Amniotic stem cell (primary cell): ENCODE data around the gene DLEU7.

Source experiments
- DNase-seq: peaks from one replicate; lab custom pipeline; 2025; lab: John Stamatoyannopoulos, UW

The DLEU7 gene

GRCh38 chr13:50843257-50844083 is at the start of gene DLEU7:
Gene DLEU7 (minus strand): TSS chr13:50843692. CDS start chr13:50843646, 46 bp downstream.
- no peak for DNase-seq

- no peak for DNase-seq
These were observed 48.9 kb upstream of the DLEU7 start for GRCh38 chr13:50892210-50892944.

DNA sequence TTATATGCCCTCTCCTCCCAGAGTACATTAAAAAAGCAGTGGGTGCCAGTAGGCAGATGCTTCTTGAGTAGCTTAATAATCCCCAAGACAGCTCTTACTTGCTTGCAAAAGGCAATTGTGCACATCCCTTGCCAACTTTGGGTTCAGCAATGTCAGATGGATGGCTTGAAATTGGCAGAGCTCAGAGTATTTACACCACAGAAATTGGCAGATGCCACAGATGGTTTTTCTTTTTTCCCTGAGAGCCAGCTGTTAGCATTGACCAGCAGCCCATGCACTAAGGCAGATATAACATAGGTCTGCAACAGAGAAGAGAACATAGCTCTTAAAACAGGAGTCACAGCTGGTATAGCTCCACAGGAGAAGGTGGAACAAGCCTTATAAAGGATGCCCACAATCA is 47.7 kb upstream of the DLEU7 start:
- no peak for DNase-seq

DNA sequence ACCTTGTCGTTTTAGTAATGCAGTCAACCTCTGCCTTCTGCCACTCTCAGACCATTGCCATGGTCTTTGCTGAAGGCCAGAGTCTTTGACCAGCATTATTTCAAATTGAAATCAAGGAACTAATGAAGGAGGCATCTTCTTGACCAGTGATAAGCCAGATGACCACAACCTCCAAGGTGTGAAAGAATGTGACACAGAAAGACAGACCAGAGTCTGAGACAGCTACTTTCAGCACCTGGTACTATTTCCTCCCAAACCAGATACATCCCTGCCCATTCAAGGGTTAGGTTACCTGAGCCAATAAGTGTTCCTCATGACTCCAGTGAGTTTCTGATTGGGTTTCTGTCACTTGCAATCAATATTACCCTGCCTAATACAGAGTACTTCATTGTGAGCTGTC is 45.8 kb upstream of the DLEU7 start:
- no peak for DNase-seq

- no peak for DNase-seq
These were observed 44.9 kb upstream of the DLEU7 start for GRCh38 chr13:50888362-50888761.

DNA sequence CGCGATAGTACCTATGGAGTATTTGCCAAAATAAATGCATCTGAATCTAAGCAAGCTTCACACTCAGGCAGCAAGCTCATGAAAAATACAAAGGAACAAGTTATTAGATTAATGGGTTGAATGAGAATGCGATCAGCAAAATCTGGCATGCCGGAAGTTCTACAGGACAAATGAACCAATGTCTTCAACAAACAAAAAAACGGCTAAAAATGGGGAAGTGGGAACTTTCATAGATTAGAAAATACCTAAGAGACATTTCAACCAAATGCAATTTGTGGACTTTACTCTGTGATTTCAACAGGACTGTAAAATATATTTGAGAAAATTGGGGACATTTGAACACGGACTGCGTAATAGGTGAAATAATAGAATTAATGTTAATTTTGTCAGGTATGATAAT is 43.7 kb upstream of the DLEU7 start:
- no peak for DNase-seq

DNA sequence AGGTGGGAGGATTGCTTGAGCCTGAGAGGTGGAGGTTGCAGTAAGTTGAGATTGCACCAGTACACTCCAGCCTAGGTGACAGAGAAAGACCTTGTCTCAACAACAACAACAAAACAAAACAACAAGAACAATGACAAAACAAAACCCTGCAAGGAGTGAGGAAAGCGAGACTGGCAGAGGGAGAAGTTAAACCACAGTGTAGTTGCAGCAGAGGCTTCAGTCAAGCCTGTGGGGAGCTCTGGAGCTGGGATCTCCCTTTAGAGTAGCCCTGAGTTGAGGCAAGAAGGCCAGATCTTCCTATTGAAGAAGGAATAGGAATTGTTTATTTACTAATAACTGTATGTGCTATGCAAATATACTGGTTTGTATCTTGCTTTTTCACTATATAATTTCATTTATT is 40.8 kb upstream of the DLEU7 start:
- no peak for DNase-seq

- DNase-seq: no peak
These were observed 40.2 kb upstream of the DLEU7 start for GRCh38 chr13:50883728-50884127.

GRCh38 chr13:50882816-50883435 is 39.4 kb upstream of the DLEU7 start:
- DNase-seq: no peak

DNA sequence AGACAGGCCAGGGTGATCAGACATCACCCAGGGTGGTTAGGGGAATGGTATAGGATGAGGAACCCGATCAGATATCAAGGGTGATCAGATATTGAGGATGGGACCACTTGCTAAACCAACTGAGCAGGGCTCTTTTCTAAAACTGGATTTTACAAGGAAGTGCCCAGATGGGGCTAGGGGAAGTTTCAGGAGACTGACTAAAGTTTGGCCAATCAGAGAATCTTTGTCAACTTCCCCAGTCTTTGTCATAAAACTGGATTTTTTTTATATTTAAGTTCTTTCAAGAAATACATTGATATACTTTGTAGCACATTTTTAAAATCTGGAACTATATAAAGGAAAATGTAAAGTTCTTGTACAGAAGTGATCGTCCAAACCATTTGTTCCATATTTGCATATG is 30.5 kb upstream of the DLEU7 start:
- no peak for DNase-seq

- DNase-seq: no peak
These were observed 30.0 kb upstream of the DLEU7 start for GRCh38 chr13:50873467-50873866.

DNA sequence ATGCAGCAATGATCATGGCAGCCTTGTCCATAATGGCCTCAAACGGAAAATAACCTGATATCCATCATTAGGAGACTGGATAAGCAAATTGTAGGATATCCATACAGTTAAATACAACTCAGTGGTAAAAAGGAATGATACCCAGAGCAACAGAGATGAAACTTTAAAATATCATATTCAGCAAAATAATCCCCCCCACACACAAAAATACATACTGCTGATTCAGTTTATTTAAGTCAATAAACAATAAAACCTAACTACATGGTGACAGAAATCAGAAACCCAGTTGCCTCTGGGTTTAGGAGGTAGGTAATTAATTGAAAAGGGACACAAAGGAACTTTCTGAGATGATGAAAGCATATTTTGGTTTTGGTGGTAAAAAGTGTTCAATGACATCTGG is 27.9 kb upstream of the DLEU7 start:
- DNase-seq: no peak

DNA sequence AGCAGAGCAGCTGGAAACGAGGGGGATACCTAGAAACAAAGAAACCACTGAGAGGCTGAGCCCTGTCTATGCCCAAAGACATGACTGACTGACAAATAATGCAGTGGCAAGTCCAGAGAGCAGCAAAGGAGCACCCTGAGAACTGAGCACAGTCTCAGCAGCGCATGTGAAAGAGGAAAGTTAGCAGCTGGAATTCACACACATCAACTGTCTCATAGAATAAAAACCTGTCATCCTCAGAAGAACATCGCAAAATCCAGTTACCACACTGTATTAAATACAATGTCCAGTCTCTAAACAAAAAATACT is 24.1 kb upstream of the DLEU7 start:
- no peak for DNase-seq

DNA sequence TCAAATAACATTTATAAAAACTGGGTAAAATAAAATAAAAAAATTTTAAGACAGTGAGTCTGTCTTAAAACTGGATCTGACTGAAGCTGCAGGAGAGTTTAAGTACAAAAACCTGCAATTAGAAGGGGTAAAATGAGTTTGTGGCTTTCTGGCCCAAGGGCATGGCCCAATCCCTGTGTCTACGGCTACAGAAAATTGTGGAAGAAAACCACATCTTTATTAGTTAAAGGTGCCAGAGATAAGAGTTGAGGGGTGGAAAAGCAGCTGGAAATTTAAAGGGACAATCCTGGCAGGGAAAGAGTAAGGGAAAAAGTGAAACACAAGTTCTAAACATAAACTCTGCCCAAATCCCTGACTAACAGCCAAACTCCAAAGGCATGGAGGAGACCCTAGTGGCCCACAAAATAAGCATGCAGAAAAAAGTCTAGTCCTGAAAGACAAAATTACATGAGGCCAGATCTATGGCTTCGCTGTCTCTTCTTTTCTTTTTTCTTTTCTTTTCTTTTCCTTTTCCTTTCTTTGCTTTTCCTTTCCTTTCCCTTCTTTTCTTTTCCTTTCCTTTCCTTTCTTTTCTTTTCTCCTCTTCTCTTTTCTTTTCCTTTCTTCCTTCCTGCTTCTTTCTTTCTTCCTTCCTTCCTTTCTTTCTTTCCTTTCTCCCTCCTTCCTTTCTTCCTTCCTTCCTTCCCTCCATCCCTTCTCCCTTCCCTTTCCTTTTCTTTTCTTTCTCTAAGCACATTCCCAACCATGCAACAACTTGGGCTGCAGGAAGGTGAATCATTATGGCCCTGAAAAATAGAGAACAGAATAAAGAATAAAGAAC is 23.5 kb upstream of the DLEU7 start:
- DNase-seq: no peak

DNA sequence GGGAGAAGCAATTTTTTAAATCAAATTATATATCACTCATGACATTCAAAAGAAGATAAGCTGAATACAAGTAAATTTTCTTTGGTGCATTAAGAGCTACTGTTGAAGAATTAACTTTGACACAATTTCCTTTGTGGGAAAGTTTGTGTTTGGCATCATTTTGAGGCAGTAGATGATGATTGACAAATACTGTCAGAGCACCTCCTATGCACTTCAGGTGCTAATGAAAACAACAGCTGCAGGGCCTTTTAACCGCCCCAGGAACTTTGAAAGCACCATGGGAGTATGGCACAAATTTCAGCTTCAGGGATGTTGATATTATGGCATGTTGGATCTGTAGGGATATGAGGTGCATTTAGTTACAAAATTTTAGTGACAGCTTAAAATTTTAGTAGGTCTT is 21.0 kb upstream of the DLEU7 start:
- no peak for DNase-seq

- DNase-seq: no peak
These were observed 12.2 kb upstream of the DLEU7 start for GRCh38 chr13:50855681-50856080.

GRCh38 chr13:50850445-50850844 is 7.0 kb upstream of the DLEU7 start:
- DNase-seq: no peak

- no peak for DNase-seq
These were observed 4.0 kb upstream of the DLEU7 start for GRCh38 chr13:50847501-50847900.

DNA sequence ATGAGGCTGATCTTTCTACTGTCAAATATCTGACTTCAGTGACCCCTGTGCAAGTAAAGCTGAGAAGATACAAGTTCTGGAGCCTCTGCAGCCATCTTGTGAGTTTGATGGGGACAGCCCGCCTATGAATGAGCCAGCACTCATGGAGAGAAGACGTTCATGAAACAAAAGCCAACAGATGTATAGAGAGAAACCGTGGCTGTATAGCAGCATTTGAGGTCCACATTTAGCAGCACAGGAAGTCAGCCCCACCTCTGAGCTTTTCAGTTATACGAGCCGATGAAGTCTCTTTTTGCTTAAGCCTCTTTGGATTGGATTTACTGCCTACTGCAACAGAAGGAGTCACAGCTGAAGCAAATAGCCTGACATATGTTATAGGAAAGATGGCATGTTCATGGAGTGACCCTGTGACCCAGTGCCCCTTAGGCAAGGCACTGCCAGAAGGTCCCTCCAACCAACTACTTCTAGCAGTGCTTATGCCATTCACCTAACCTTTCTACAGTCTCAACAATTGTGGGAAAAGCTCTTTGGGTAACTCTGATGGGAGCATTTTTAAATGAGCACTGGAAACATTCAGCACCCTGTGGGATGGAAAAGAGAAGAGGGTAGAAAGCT is 3.5 kb upstream of the DLEU7 start:
- no peak for DNase-seq

GRCh38 chr13:50845211-50845610 is 1.7 kb upstream of the DLEU7 start:
- DNase-seq: no peak

DNA sequence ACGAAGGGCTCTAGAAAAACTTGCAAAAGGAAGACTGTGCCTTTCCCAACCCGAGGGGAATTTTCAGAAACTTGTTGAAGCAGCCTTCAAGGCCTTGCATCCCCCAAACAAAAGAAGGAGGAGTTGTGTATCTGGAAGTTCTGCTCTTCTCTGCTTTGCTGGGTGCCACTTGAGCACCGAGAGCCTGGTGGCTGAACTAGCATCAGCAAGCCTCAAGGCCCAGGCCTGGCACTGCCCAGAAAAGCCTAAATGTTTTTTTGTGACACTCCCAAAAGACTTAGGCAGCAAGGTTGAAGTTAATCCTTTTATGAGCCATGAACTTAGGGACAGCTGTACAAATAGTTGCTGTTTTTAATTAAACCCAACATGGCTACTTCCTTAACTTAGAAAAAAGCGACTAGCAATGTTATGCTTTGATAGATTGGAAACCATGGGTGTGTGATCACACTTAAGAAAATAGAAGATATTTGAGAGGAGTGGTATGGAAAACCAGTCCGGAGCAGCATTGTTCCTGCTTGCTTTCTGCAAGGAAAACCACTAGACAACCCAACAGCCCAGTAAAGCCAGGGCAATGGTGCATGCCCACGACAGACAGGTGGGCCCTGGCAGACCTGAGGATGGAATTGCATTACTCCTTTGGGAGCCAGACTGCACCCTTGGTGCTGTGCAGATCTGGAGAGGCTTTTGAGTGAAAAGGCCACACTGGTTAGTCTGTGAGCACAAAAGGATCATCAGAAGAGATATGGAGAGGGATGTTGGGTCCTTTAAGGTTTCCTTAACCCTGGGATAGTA is 788 bp upstream of the DLEU7 start:
- DNase-seq: no peak
